B cell (primary cell): ENCODE results near the gene APOL6.

Experiments
- EZH2 ChIP-seq: IDR thresholded peaks from 2 replicates; pipeline ENCODE4 v1.6.1; 2012; ENCODE audit warnings: borderline replicate concordance, low read depth, mild to moderate bottlenecking, moderate library complexity, low read length; ENCODE audit not compliant: insufficient read depth, poor library complexity, severe bottlenecking
- TF ChIP-seq, protein P1 (sequence below): fragments of 200-600 bp; IDR thresholded peaks from one replicate; pipeline ENCODE4 v1.8.0; 2022; ENCODE audit warnings: antibody characterized with exemption, mild to moderate bottlenecking

DNA sequence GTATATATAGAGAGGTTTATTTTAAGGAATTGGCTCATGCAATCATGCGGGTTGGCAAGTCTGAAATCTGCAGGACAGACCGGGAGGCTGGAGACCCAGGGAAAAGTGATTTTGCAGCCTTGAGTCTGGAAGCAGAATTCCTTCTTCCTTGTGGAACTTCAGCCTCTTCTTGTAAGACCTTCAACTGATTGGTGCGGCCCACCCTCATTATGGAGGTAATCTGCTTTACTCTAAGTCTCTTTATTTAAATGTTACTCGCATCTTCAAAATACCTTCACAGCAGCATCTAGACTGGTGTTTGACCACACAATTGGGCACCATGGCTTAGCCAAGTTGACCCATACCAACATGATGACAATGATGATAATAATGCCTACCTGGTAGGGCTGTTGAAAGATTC lies 48.9 kb upstream of the APOL6 start:
- TF ChIP-seq, protein P1, sequence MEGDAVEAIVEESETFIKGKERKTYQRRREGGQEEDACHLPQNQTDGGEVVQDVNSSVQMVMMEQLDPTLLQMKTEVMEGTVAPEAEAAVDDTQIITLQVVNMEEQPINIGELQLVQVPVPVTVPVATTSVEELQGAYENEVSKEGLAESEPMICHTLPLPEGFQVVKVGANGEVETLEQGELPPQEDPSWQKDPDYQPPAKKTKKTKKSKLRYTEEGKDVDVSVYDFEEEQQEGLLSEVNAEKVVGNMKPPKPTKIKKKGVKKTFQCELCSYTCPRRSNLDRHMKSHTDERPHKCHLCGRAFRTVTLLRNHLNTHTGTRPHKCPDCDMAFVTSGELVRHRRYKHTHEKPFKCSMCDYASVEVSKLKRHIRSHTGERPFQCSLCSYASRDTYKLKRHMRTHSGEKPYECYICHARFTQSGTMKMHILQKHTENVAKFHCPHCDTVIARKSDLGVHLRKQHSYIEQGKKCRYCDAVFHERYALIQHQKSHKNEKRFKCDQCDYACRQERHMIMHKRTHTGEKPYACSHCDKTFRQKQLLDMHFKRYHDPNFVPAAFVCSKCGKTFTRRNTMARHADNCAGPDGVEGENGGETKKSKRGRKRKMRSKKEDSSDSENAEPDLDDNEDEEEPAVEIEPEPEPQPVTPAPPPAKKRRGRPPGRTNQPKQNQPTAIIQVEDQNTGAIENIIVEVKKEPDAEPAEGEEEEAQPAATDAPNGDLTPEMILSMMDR: no peak
- TF ChIP-seq EZH2: no peak
